ENCODE data around the gene MDM4. TPM values are rescaled to one million over a fixed set of nuclear protein-coding genes. Genes with fewer than 3 reads are reported as not detected.

The MDM4 gene
- total RNA-seq, 4 donors from 2014 or later = 15.1 to 44.0 (median 28.9) TPM

GRCh38 chr1:204560590-204561150 lies 44.5 kb downstream of the MDM4 start:
- H3K27ac ChIP-seq = no peak overlapping the region
- H3K4me1 ChIP-seq = peaks cover 0 to 4% of the 10 kb centered on the region in 2 donors
- no peak for ATAC-seq
- no peak overlapping the region for H3K4me3 ChIP-seq
- H3K36me3 ChIP-seq = peaks cover 0 to 31% of the 10 kb centered on the region in 2 donors
- TF ChIP-seq POLR2A (IDR thresholded peaks at IDR 0.05) = no peak
- in situ Hi-C loops (cut with MboI; ENCODE audit: low sequenced_read_pairs in 4 of 4) (loop anchor here in 3 of 4 donors (10.0 to 25.0 kb wide), 2 partner anchors 244 to 252 kb away; no protein-coding TSS in a partner anchor), intact Hi-C loops (cut with DNase I; ENCODE audit: low total_unique reads) (no loop called here)
- DNase-seq = no peak
- no peaks in the 10 kb centered on the region for H3K27me3 ChIP-seq
- no peaks in the 10 kb centered on the region for H3K9me3 ChIP-seq

- H3K9me3 ChIP-seq = no peaks in the 10 kb centered on the region
- H3K27ac ChIP-seq = no peak overlapping the region
- in situ Hi-C loops (cut with MboI; ENCODE audit: low sequenced_read_pairs in 4 of 4) (loop anchor here in 3 of 4 donors (10.0 to 25.0 kb wide), 2 partner anchors 242 to 250 kb away; no protein-coding TSS in a partner anchor), intact Hi-C loops (cut with DNase I; ENCODE audit: low total_unique reads) (no loop called here)
- peaks cover 0 to 31% of the 10 kb centered on the region in 2 donors for H3K36me3 ChIP-seq
- no peak for TF ChIP-seq POLR2A (IDR thresholded peaks at IDR 0.05)
- TF ChIP-seq CTCF (IDR thresholded peaks at IDR 0.05 in 4 of 5, conservative IDR thresholded peaks at IDR 0.05 in 1 of 5) = no peak
- H3K4me1 ChIP-seq = peaks cover 0 to 4% of the 10 kb centered on the region in 2 donors
- DNase-seq = no peak
- H3K27me3 ChIP-seq = no peaks in the 10 kb centered on the region
- H3K4me3 ChIP-seq = no peak overlapping the region
- ATAC-seq = no peak
These were observed 46.1 kb downstream of the MDM4 start for GRCh38 chr1:204562075-204562990.

GRCh38 chr1:204563307-204563706 lies 47.1 kb downstream of the MDM4 start:
- no peak overlapping the region for H3K4me3 ChIP-seq
- TF ChIP-seq CTCF (IDR thresholded peaks at IDR 0.05 in 4 of 5, conservative IDR thresholded peaks at IDR 0.05 in 1 of 5) (no peak), POLR2A (IDR thresholded peaks at IDR 0.05) (no peak)
- no peaks in the 10 kb centered on the region for H3K9me3 ChIP-seq
- ATAC-seq (no peak), DNase-seq (no peak)
- intact Hi-C loops (cut with DNase I; ENCODE audit: low total_unique reads) (no loop called here), in situ Hi-C loops (cut with MboI; ENCODE audit: low sequenced_read_pairs in 4 of 4) (loop anchor here in 3 of 4 donors (10.0 to 25.0 kb wide), 2 partner anchors 241 to 249 kb away; no protein-coding TSS in a partner anchor)
- no peaks in the 10 kb centered on the region for H3K27me3 ChIP-seq
- H3K27ac ChIP-seq = no peak overlapping the region
- peaks cover 0 to 4% of the 10 kb centered on the region in 2 donors for H3K4me1 ChIP-seq
- H3K36me3 ChIP-seq = peaks cover 0 to 38% of the 10 kb centered on the region in 2 donors

GRCh38 chr1:204563780-204564179 lies 47.6 kb downstream of the MDM4 start:
- ATAC-seq (no peak), DNase-seq (no peak)
- H3K4me1 ChIP-seq = peaks cover 0 to 4% of the 10 kb centered on the region in 2 donors
- intact Hi-C loops (cut with DNase I; ENCODE audit: low total_unique reads) = no loop called here
- in situ Hi-C loops (cut with MboI; ENCODE audit: low sequenced_read_pairs in 4 of 4) = loop anchor here in 3 of 4 donors (10.0 to 25.0 kb wide), 2 partner anchors 241 to 249 kb away; no protein-coding TSS in a partner anchor
- H3K36me3 ChIP-seq = peaks cover 0 to 41% of the 10 kb centered on the region in 2 donors
- no peaks in the 10 kb centered on the region for H3K9me3 ChIP-seq
- TF ChIP-seq POLR2A (IDR thresholded peaks at IDR 0.05) (no peak), CTCF (IDR thresholded peaks at IDR 0.05 in 4 of 5, conservative IDR thresholded peaks at IDR 0.05 in 1 of 5) (no peak)
- H3K27me3 ChIP-seq = no peaks in the 10 kb centered on the region
- no peak overlapping the region for H3K4me3 ChIP-seq
- H3K27ac ChIP-seq = no peak overlapping the region

- Histone ChIP-seq H3K4me3 (no peak overlapping the region), H3K27me3 (no peaks in the 10 kb centered on the region), H3K9me3 (no peaks in the 10 kb centered on the region), H3K36me3 (peaks cover 0 to 31% of the 10 kb centered on the region in 2 donors), H3K27ac (no peak overlapping the region), H3K4me1 (peaks cover 0 to 4% of the 10 kb centered on the region in 2 donors)
- no peak for DNase-seq
- TF ChIP-seq CTCF (IDR thresholded peaks at IDR 0.05 in 4 of 5, conservative IDR thresholded peaks at IDR 0.05 in 1 of 5) = no peak
- no peak for TF ChIP-seq POLR2A (IDR thresholded peaks at IDR 0.05)
- intact Hi-C loops (cut with DNase I; ENCODE audit: low total_unique reads) (loop anchor here (5.0 kb wide), 1 partner anchor 197 kb away; no protein-coding TSS in a partner anchor), in situ Hi-C loops (cut with MboI; ENCODE audit: low sequenced_read_pairs in 4 of 4) (loop anchor here (5.0 to 25.0 kb wide), 3 partner anchors 240 to 247 kb away; no protein-coding TSS in a partner anchor)
- ATAC-seq = no peak
These were observed 48.6 kb downstream of the MDM4 start for GRCh38 chr1:204564835-204565234.

Data from gastrocnemius medialis (tissue), 4 donors.